ENCODE results near the gene CIBAR2. TPM values are rescaled to one million over a fixed set of nuclear protein-coding genes. Genes with fewer than 3 reads are reported as not detected.

CIBAR2 gene
- total RNA-seq, 1 donor: not detected

- DNase-seq (ENCODE audit: low read depth): no peak
- TF ChIP-seq CTCF (IDR thresholded peaks at IDR 0.05; ENCODE audit: insufficient read depth, low read length): no peak
- H3K4me3 ChIP-seq (ENCODE audit: low read depth, low read length): no peak overlapping the region
Measured at GRCh38 chr16:85051683-85052082, 60.6 kb downstream of the CIBAR2 start.

- no peak for DNase-seq (ENCODE audit: low read depth)
- H3K4me3 ChIP-seq (ENCODE audit: low read depth, low read length): no peak overlapping the region
- no peak for TF ChIP-seq CTCF (IDR thresholded peaks at IDR 0.05; ENCODE audit: insufficient read depth, low read length)
Measured at GRCh38 chr16:85051067-85051581, 61.1 kb downstream of the CIBAR2 start.

GRCh38 chr16:85049706-85050305 is 62.5 kb downstream of the CIBAR2 start:
- no peak overlapping the region for H3K4me3 ChIP-seq (ENCODE audit: low read depth, low read length)
- DNase-seq (ENCODE audit: low read depth): no peak
- TF ChIP-seq CTCF (IDR thresholded peaks at IDR 0.05; ENCODE audit: insufficient read depth, low read length): no peak

GRCh38 chr16:85048921-85049562 is 63.2 kb downstream of the CIBAR2 start:
- no peak overlapping the region for H3K4me3 ChIP-seq (ENCODE audit: low read depth, low read length)
- DNase-seq (ENCODE audit: low read depth): no peak
- no peak for TF ChIP-seq CTCF (IDR thresholded peaks at IDR 0.05; ENCODE audit: insufficient read depth, low read length)

Other genes with a start within 250 kb of the CIBAR2 start
- gene ZDHHC7, start 100.9 kb downstream of the CIBAR2 start, total RNA-seq (ENCODE audit: low replicate concordance): 45.6 and 82.5 TPM in 2 replicates
- 21.5 and 28.3 TPM in 2 replicates for gene KIAA0513, start 84.7 kb downstream of the CIBAR2 start, total RNA-seq (ENCODE audit: low replicate concordance)